OCI-LY7 (cell line): ENCODE results near the gene FUT8. TPM values are rescaled to one million over a fixed set of nuclear protein-coding genes. Genes with fewer than 3 reads are reported as not detected.

ENCODE experiments used
- BruUV-seq: library from RNA; stranded (reverse); fragments of 400-500 nt; replicated peaks from 2 replicates; lab custom pipeline; 2021; lab: Mats Ljungman, UMichigan
- CTCF ChIA-PET: fragments of 300-600 bp; sonication (Branson Sonifier 250); formaldehyde crosslinking; loops from one replicate; lab custom pipeline; 2022; ENCODE audit warnings: antibody characterized with exemption; ENCODE audit not compliant: unreplicated experiment; lab: Charles Lee
- POLR2A ChIA-PET: fragments of 300-600 bp; sonication (Branson Sonifier 250); formaldehyde crosslinking; loops from one replicate; lab custom pipeline; 2022; ENCODE audit warnings: antibody characterized with exemption; lab: Charles Lee
- DNase-seq: peaks from one replicate; pipeline ENCODE4 v3.0.0-alpha.2; 2015; ENCODE audit warnings: low spot score
- H2AFZ ChIP-seq: fragments of 200-600 bp; sonication (generic), shearing (Covaris generic); 2 replicates; pipeline ENCODE4 v1.6.1; 2014; ENCODE audit warnings: mild to moderate bottlenecking, antibody characterized with exemption, low read length, moderate library complexity
- H3K27ac ChIP-seq: fragments of 200-600 bp; sonication (generic); 2 replicates; pipeline ENCODE4 v1.5.1; 2014; ENCODE audit warnings: mixed run types, low read depth, mild to moderate bottlenecking, moderate library complexity, low read length, inconsistent platforms; ENCODE audit not compliant: poor library complexity, severe bottlenecking
- H3K36me3 ChIP-seq: fragments of 200-600 bp; sonication (generic); 2 replicates; pipeline ENCODE4 v1.6.1; 2014; ENCODE audit warnings: mild to moderate bottlenecking, antibody characterized with exemption, low read length, moderate library complexity, mixed read lengths; ENCODE audit not compliant: insufficient read depth
- H3K4me1 ChIP-seq: fragments of 200-600 bp; sonication (generic); 2 replicates; pipeline ENCODE4 v1.5.1; 2014; ENCODE audit warnings: mild to moderate bottlenecking, low read length; ENCODE audit not compliant: insufficient read depth, poor library complexity, severe bottlenecking
- H3K4me2 ChIP-seq: fragments of 200-600 bp; sonication (generic); 2 replicates; pipeline ENCODE4 v1.6.1; 2014; ENCODE audit warnings: mild to moderate bottlenecking, low read length
- H3K4me3 ChIP-seq: fragments of 200-600 bp; sonication (generic); 2 replicates; pipeline ENCODE4 v1.5.1; 2014; ENCODE audit warnings: mild to moderate bottlenecking, low read depth, low read length; ENCODE audit not compliant: poor library complexity, severe bottlenecking
- H3K79me2 ChIP-seq: fragments of 200-600 bp; sonication (generic); 2 replicates; pipeline ENCODE4 v1.6.1; 2016; ENCODE audit warnings: low read depth, mild to moderate bottlenecking, low read length, moderate library complexity, mixed read lengths; ENCODE audit not compliant: insufficient read depth
- H3K9me2 ChIP-seq: fragments of 200-600 bp; sonication (generic); 2 replicates; pipeline ENCODE4 v1.6.1; 2016; ENCODE audit warnings: mild to moderate bottlenecking, low read length, mixed read lengths; ENCODE audit not compliant: insufficient read depth
- H3K9me3 ChIP-seq: fragments of 200-600 bp; sonication (generic); 2 replicates; pipeline ENCODE4 v1.6.1; 2014; ENCODE audit warnings: mild to moderate bottlenecking, mixed run types, low read length, mixed read lengths
- H4K20me1 ChIP-seq: fragments of 200-600 bp; sonication (generic); 2 replicates; pipeline ENCODE4 v1.6.1; 2014; ENCODE audit warnings: mild to moderate bottlenecking, antibody characterized with exemption, low read length, moderate library complexity, mixed read lengths; ENCODE audit not compliant: insufficient read depth
- CTCF ChIP-seq: fragments of 200-600 bp; sonication (generic); conservative IDR thresholded peaks from 2 replicates; pipeline ENCODE4 v1.5.1; 2014; ENCODE audit warnings: mild to moderate bottlenecking, antibody characterized with exemption, low read length, moderate library complexity, mixed read lengths
- EZH2phosphoT487 ChIP-seq: fragments of 200-600 bp; sonication (generic); IDR thresholded peaks from 2 replicates; pipeline ENCODE4 v1.6.1; 2018; ENCODE audit warnings: low read depth, borderline replicate concordance, mild to moderate bottlenecking, mixed run types, antibody characterized with exemption, low read length, moderate library complexity, mixed read lengths
- intact Hi-C: fragments of 100-400 bp; cut with micrococcal nuclease; formaldehyde crosslinking; loops from one replicate; pipeline ENCODE4 v1.10.0; 2022; ENCODE audit not compliant: unreplicated experiment
- total RNA-seq, 2 experiments: library from RNA; depleted of rRNA in 1 of 2; stranded (reverse); fragments of >200 nt in 1 of 2; shearing (Covaris generic) in 1 of 2; gene quantifications; 2 replicates each; pipeline ENCODE4 v1.2.3, GENCODE V29; 2014 to 2022

The FUT8 gene
- total RNA-seq, 2 experiments from 2014 or later: 90.3 to 174 TPM

- H3K79me2 ChIP-seq: peaks cover 92% of the 10 kb centered on the region
- TF ChIP-seq CTCF (no peak), EZH2phosphoT487 (no peak)
These were observed 118.6 kb downstream of the FUT8 start for GRCh38 chr14:65531148-65531547.

GRCh38 chr14:65533736-65534404, 121.3 kb downstream of the FUT8 start:
- no peak overlapping the region for H3K4me3 ChIP-seq
- H3K4me1 ChIP-seq: peaks cover 25% of the 10 kb centered on the region
- ChIA-PET POLR2A (interaction anchor here (0.5 to 1.3 kb wide), 6 partner anchors 19 to 402 kb away, joined by 3 to 7 read pairs (median 3); no protein-coding TSS in a partner anchor), CTCF (no interaction called here)
- TF ChIP-seq CTCF: no peak
- TF ChIP-seq EZH2phosphoT487: no peak
- no peak for DNase-seq
- H3K9me2 ChIP-seq: no peaks in the 10 kb centered on the region
- H2AFZ ChIP-seq: no peak overlapping the region
- intact Hi-C loops: no loop called here
- H3K4me2 ChIP-seq: no peak overlapping the region
- BruUV-seq: TSS peak; percentile 6
- peaks cover 8% of the 10 kb centered on the region; the same call in 1 of the 2 replicates for H4K20me1 ChIP-seq
- H3K79me2 ChIP-seq: peaks cover 100% of the 10 kb centered on the region
- peaks cover 27% of the 10 kb centered on the region; the same call in 1 of the 2 replicates for H3K9me3 ChIP-seq
- H3K36me3 ChIP-seq: peaks cover 45% of the 10 kb centered on the region
- no peak overlapping the region for H3K27ac ChIP-seq

More at GRCh38 chr14:65531148-65531547, 118.6 kb downstream of the FUT8 start:
- H3K4me1 ChIP-seq: peaks cover 25% of the 10 kb centered on the region
- H3K27ac ChIP-seq: no peak overlapping the region
- H3K9me2 ChIP-seq: no peaks in the 10 kb centered on the region
- peaks cover 47% of the 10 kb centered on the region for H3K36me3 ChIP-seq
- CTCF ChIA-PET: no interaction called here
- H2AFZ ChIP-seq: no peak overlapping the region
- no peak overlapping the region for H3K4me3 ChIP-seq
- POLR2A ChIA-PET: no interaction called here
- intact Hi-C loops: no loop called here
- peaks cover 38% of the 10 kb centered on the region; the same call in 1 of the 2 replicates for H3K9me3 ChIP-seq
- peaks cover 8% of the 10 kb centered on the region; the same call in 1 of the 2 replicates for H4K20me1 ChIP-seq
- BruUV-seq: no TSS peak
- 0 out of 2 replicates have a peak overlapping the region, but pooled peaks have one; percentile 5 for H3K4me2 ChIP-seq
- DNase-seq: peak; percentile 10
